GM18502 (cell line): Measurements from ENCODE around the gene CEP85L.

Experiments
- ATAC-seq: cut with Tn5 transposase; IDR thresholded peaks from one replicate; pipeline ENCODE4 v1.9.1; 2021; ENCODE audit warnings: mild to moderate bottlenecking; ENCODE audit not compliant: unreplicated experiment, poor library complexity

The CEP85L gene

GRCh38 chr6:118586746-118587485 lies 64.5 kb downstream of the CEP85L start:
- no peak for ATAC-seq

GRCh38 chr6:118584911-118585310 lies 66.5 kb downstream of the CEP85L start:
- ATAC-seq = no peak

- ATAC-seq = no peak
Observed at GRCh38 chr6:118581489-118581959, 69.9 kb downstream of the CEP85L start.

- no peak for ATAC-seq
Observed at GRCh38 chr6:118580585-118581419, 70.6 kb downstream of the CEP85L start.

GRCh38 chr6:118579786-118580185 lies 71.6 kb downstream of the CEP85L start:
- no peak for ATAC-seq

GRCh38 chr6:118578617-118579016 lies 72.8 kb downstream of the CEP85L start:
- ATAC-seq = no peak

GRCh38 chr6:118577972-118578371 lies 73.4 kb downstream of the CEP85L start:
- ATAC-seq = no peak

GRCh38 chr6:118574051-118574865 lies 77.1 kb downstream of the CEP85L start:
- no peak for ATAC-seq

GRCh38 chr6:118571121-118571520 lies 80.3 kb downstream of the CEP85L start:
- ATAC-seq = no peak

- ATAC-seq = no peak
Observed at GRCh38 chr6:118569498-118569897, 81.9 kb downstream of the CEP85L start.

- ATAC-seq = no peak
Observed at GRCh38 chr6:118567974-118568373, 83.4 kb downstream of the CEP85L start.

- peak; percentile 100 for ATAC-seq
Observed at GRCh38 chr6:118565311-118565960, 86.0 kb downstream of the CEP85L start.

- no peak for ATAC-seq
Observed at GRCh38 chr6:118562959-118563358, 88.4 kb downstream of the CEP85L start.

- ATAC-seq = no peak
Observed at GRCh38 chr6:118562248-118562647, 89.1 kb downstream of the CEP85L start.

- peak; percentile 71 for ATAC-seq
Observed at GRCh38 chr6:118559659-118560058, 91.7 kb downstream of the CEP85L start.

- peak; percentile 70 for ATAC-seq
Observed at GRCh38 chr6:118558464-118559217, 92.8 kb downstream of the CEP85L start.

- no peak for ATAC-seq
Observed at GRCh38 chr6:118554698-118555097, 96.7 kb downstream of the CEP85L start.

GRCh38 chr6:118553132-118553531 lies 98.3 kb downstream of the CEP85L start:
- ATAC-seq = no peak
